Measurements from ENCODE around the gene SEC22A. TPM values are rescaled to one million over a fixed set of nuclear protein-coding genes. Genes with fewer than 3 reads are reported as not detected.

SEC22A gene
- polyA plus RNA-seq, 1 of the 3 experiments (the other 2 are of a cell fraction) = 13.0 TPM

- ChIA-PET POLR2A (no interaction called here), CTCF (interaction anchor here (0.9 to 1.3 kb wide), 2 partner anchors 9 to 283 kb away, joined by 3 to 4 read pairs; no protein-coding TSS in a partner anchor)
- Histone ChIP-seq H3K4me2 (no peak overlapping the region), H3F3A (replicated peaks; ENCODE audit: insufficient read depth) (peaks cover 18% of the 10 kb centered on the region), H3K9me3 (no peaks in the 10 kb centered on the region), H3K4me3 (ENCODE audit: low read depth in 2 of 2, low read length in 1 of 2) (no peak overlapping the region), H2AFZ (ENCODE audit: low read depth) (no peak overlapping the region), H3K79me2 (ENCODE audit: insufficient read depth) (no peaks in the 10 kb centered on the region), H3K27me3 (ENCODE audit: insufficient read depth) (no peaks in the 10 kb centered on the region), H3K27ac (ENCODE audit: low read depth in 2 of 2, low read length in 1 of 2) (no peak overlapping the region), H3K9ac (no peak overlapping the region), H3K4me1 (ENCODE audit: control insufficient read depth in 1 of 2, insufficient read depth in 2 of 2, low read depth in 1 of 2, low read length in 1 of 2) (peaks cover 0 to 7% of the 10 kb centered on the region in 2 experiments; a peak in 1 of 4 replicates), H3K36me3 (replicated peaks in 1 of 2; ENCODE audit: control insufficient read depth in 1 of 2, insufficient read depth in 2 of 2, low read length in 1 of 2) (no peaks in the 10 kb centered on the region), H3K9me2 (no peaks in the 10 kb centered on the region), H4K20me1 (ENCODE audit: insufficient read depth) (no peaks in the 10 kb centered on the region)
- no peak for TF ChIP-seq FOXM1 (IDR thresholded peaks at IDR 0.05; ENCODE audit: low read depth)
- TF ChIP-seq IRF3 (IDR thresholded peaks at IDR 0.05; ENCODE audit: low read depth, low read length) = no peak
- no peak for TF ChIP-seq RXRA (IDR thresholded peaks at IDR 0.05; ENCODE audit: borderline replicate concordance, low read depth)
- TF ChIP-seq GATA2 (CRISPR knock-in tag; IDR thresholded peaks at IDR 0.05) = no peak
- TF ChIP-seq TEAD4 (IDR thresholded peaks at IDR 0.05; ENCODE audit: borderline replicate concordance, insufficient read depth) = no peak
- TF ChIP-seq YY1 (IDR thresholded peaks at IDR 0.05; ENCODE audit: low read depth) = no peak
- no peak for TF ChIP-seq USF1 (IDR thresholded peaks at IDR 0.05; ENCODE audit: borderline replicate concordance, low read depth)
- no peak for TF ChIP-seq POLR2AphosphoS5 (IDR thresholded peaks at IDR 0.05; ENCODE audit: low read depth, low read length)
- no peak for TF ChIP-seq RFX5 (IDR thresholded peaks at IDR 0.05; ENCODE audit: low read length)
- no peak for TF ChIP-seq ZBTB33 (IDR thresholded peaks at IDR 0.05; ENCODE audit: borderline replicate concordance, low read depth)
- no peak for TF ChIP-seq PBX3 (IDR thresholded peaks at IDR 0.05)
- TF ChIP-seq JUND (IDR thresholded peaks at IDR 0.05) = no peak
- TF ChIP-seq CTCF (IDR thresholded peaks at IDR 0.05) = no peak
- no peak for TF ChIP-seq SMC3 (IDR thresholded peaks at IDR 0.05; ENCODE audit: low read depth, low read length)
- no peak for TF ChIP-seq MAX (IDR thresholded peaks at IDR 0.05; ENCODE audit: low read depth)
- TF ChIP-seq FOSL2 (IDR thresholded peaks at IDR 0.05; ENCODE audit: borderline replicate concordance, low read depth) = no peak
- TF ChIP-seq REST (IDR thresholded peaks at IDR 0.05; ENCODE audit: low read depth, low read length) = no peak
- no peak for TF ChIP-seq GABPA (IDR thresholded peaks at IDR 0.05; ENCODE audit: low read depth)
- no peak for TF ChIP-seq MXI1 (IDR thresholded peaks at IDR 0.05; ENCODE audit: low read depth, low read length)
- whole genome bisulfite sequencing (ENCODE audit: low lambda C conversion rate) = 93% methylated on average over 6 of the region's 6 CpGs
- no peak for DNase-seq
Measured at GRCh38 chr3:123277106-123277505, 75.4 kb downstream of the SEC22A start.

Measured in SK-N-SH (cell line).